NOMO-1 (cell line): ENCODE measurements around the gene EGF.
"Not testable (repeated sequence)": the region's sequence is repeated elsewhere in the genome, so short reads cannot be mapped to it uniquely, and the experiment has no call there.

ENCODE experiments used
- DNase-seq, 2 experiments: peaks; one replicate each; lab custom pipeline; 2025; ENCODE audit not compliant: unreplicated experiment in 2 of 2; lab: John Stamatoyannopoulos, UW

Gene EGF

DNA sequence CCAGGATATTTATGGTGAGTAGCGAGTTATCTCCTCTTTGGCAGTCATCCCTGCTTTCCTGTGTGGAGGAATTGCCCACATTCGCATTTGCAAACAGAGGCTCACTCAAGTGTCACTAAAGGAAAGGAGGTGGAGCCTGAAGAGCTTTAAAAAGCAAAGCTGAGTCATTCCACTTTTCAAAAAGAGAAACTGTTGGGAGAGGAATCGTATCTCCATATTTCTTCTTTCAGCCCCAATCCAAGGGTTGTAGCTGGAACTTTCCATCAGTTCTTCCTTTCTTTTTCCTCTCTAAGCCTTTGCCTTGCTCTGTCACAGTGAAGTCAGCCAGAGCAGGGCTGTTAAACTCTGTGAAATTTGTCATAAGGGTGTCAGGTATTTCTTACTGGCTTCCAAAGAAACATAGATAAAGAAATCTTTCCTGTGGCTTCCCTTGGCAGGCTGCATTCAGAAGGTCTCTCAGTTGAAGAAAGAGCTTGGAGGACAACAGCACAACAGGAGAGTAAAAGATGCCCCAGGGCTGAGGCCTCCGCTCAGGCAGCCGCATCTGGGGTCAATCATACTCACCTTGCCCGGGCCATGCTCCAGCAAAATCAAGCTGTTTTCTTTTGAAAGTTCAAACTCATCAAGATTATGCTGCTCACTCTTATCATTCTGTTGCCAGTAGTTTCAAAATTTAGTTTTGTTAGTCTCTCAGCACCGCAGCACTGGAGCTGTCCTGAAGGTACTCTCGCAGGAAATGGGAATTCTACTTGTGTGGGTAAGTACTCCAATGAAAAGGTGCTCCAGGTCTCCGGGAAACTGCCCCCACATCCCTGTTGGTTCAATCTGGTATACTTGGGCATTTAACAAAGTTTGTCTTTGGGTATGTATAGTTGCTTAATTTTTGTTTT lies at the start of gene EGF:
EGF (plus strand) TSS at position 178 of the 890 bp plus-strand sequence; CDS start at position 631, 453 bp downstream.
- DNase-seq, result no peak

DNA sequence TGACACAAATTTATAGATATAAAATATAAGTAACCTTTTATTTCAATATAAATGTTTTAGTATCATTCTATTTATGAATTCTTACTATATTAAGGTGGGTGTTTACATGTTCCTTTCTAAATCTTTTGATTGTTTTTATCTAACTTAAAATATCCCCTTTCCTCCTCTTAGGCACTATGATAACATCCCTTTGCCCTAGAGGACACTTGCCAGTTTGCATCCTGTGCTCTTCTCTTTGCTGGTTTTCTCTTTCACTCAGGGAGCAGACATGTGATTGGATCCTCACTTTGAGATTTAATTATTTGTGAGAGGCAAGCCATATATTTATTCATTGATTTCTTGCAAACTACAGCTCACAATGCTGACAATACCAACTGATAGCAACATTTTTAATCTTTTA lies 48.5 kb upstream of the EGF start:
- DNase-seq, result no peak

DNA sequence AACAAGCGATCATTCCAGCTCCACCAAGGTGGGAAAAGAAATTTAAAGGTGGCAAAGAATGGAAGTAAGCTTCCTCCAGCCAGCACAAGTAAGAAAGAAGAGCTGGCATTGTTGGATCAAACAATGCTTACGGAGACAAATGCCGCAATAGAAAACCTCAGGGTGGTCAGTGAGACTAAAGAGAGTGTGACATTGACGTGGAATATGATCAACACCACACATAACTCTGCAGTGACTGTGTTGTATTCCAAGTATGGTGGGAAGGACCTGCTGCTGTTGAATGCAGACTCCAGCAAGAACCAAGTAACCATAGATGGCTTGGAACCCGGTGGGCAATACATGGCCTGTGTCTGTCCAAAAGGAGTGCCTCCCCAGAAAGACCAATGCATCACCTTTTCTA lies 42.6 kb upstream of the EGF start:
- no peak for DNase-seq

- no peak for DNase-seq
Measured at GRCh38 chr4:109872065-109872464, 40.6 kb upstream of the EGF start.

DNA sequence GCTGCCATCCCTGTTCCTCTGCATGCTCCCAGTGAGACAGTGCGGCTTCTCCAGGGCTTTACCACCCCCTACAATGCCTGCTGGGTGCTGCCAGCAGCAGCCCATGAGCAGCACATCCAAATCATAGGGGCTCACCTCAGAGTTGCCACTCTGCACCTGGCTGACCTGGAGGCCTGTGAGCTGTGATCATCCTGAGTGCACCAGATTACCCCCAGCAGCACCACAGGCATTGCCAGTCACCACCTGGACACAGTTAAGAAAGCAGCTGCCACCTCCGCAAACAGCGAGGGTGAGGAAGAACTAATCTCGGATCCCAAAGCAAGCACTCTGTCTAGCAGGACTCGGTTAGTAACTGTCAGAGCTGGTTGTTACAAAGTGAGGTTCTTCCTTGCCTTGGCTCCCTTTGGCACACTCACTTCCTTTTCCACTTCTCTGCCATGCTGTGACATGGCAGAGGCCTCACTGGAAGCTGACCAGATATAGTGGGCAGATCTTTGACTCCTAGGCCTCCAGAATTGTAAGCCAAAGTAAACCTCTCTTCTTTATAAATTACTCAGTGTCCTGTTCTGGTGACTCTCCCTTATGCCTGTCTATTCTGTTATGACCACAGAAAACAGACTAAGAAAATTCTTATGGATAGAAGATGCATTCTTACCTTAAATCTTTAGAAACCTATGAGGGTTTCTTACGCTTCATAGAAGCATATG lies 39.6 kb upstream of the EGF start:
- DNase-seq, result no peak

DNA sequence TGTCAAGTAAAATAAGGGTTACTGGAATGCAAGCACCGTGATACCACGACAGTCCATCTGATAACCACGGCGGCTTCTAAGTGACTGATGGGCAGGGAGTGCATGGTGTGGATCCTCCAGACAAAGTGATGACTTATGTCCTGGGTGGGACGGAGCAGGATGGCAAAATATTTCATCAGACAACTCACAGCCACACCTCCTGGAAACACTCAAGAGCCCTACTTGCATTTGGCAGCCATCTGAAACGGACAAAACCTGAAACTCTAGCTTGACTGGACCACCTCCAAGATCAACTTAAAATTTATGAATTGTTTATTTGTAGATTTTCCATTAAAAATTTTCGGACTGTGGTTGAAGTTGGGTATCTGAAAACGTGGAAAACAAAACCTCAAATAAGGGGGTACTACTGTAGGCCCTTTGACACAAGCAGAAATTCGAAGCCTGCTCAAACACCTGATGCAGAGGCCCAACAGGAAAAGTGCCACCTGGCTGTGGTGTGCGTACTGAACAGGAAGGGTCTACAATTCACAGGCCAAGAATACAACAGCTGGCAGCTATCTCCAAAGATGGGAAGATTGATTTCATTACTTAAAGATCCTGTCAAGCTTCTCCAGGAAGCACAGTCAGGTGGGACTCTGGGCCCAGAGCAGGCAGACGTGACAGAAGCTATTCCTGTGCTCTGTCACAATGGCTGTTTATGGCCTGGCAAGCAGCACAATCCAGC lies 38.7 kb upstream of the EGF start:
- no peak for DNase-seq

- DNase-seq, result no peak
Measured at GRCh38 chr4:109875106-109875505, 37.6 kb upstream of the EGF start.

- not testable (repeated sequence) for DNase-seq
Measured at GRCh38 chr4:109875553-109875952, 37.1 kb upstream of the EGF start.

GRCh38 chr4:109876634-109877265 lies 35.9 kb upstream of the EGF start:
- DNase-seq, result no peak

DNA sequence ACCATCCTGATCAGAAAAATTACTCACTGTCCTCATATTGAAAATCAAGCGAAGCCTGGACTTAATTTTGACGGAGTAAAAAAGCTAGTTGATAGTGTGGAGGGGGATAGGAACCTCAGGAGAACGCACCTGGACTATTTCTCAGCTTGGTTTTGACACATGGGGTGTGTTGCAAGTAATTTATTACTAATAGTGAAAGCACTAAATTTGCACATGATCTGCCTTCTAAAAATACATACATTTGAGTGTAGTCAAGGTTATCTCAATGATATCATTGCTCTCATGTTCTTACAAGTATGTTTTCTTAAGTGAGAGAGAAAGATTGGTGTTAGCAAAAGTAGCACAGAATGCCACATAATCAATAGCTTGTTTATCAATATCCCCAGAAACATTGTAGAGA lies 35.3 kb upstream of the EGF start:
- no peak for DNase-seq

- no peak for DNase-seq
Measured at GRCh38 chr4:109878355-109878754, 34.3 kb upstream of the EGF start.

- no peak for DNase-seq
Measured at GRCh38 chr4:109879081-109879480, 33.6 kb upstream of the EGF start.

GRCh38 chr4:109879636-109880314 lies 32.9 kb upstream of the EGF start:
- no peak for DNase-seq

DNA sequence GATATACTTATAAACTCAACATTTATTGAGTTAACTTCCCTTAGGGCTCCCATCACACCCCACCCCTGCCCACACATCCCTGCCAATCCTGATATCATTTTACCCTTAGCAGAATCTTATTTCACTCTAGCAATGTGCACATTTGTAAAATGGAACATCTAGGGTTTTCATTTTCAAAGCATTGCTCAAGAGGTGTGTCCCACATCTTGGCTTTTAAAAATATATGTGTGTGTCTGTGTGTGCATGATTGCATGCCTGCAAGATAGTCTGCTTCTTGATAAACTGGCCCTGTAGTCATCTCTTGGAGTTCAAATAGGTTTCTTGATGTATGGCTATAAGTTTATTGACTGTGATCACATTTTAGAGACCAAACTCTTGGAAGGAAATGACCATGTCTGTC lies 26.4 kb upstream of the EGF start:
- DNase-seq, result no peak

GRCh38 chr4:109887071-109887470 lies 25.6 kb upstream of the EGF start:
- DNase-seq, result no peak

- no peak for DNase-seq
Measured at GRCh38 chr4:109890076-109890475, 22.6 kb upstream of the EGF start.

DNA sequence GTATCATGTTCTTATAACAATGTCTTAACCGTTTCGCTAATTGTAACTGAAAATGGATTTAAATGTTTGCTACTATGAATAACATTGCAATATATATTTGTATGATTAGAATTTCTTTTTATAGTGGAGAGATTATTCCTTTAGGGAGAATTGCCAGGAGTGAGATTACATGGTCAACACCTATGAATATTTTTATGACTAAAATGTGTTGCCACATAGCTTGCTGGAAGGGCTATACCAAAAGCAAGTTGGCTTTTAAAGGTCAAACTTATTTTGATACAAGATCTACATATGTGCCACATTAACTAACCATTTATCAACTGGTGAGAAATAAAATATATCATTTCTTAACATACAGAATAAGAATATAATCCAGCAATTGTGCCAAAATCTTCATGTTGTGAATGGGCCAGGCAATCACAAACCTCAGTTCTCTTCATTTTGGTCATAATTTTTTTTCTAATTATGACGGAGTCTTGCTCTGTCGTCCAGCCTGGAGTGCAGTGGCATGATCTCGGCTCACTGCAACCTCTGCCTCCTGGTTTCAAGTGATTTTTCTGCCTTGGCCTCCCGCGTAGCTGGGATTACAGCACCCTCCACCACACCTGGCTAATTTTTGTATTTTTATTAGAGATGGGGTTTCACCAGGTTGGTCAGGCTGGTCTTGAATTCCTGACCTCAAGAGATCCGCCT lies 10.0 kb upstream of the EGF start:
- DNase-seq, result no peak

- DNase-seq, result no peak
Measured at GRCh38 chr4:109908731-109909130, 4.0 kb upstream of the EGF start.

GRCh38 chr4:109910256-109910655 lies 2.4 kb upstream of the EGF start:
- no peak for DNase-seq
